NCI-H524 treated with DMSO at 0.1 percent for 48 hours (cell line): Measurements from ENCODE around the gene FAU.
A peak's percentile ranks its signal among the peaks of the same experiment; 100 is the strongest.

Experiments
- DNase-seq: peaks from one replicate; lab custom pipeline; 2025; lab: John Stamatoyannopoulos, UW

Gene FAU

GRCh38 chr11:65078151-65078550 lies 43.8 kb downstream of the FAU start:
- no peak for DNase-seq

- peak; percentile 16 for DNase-seq
These were observed 44.5 kb downstream of the FAU start for GRCh38 chr11:65077451-65077850.

- no peak for DNase-seq
These were observed 49.3 kb downstream of the FAU start for GRCh38 chr11:65072631-65072966.

GRCh38 chr11:65071907-65072630 lies 49.9 kb downstream of the FAU start:
- DNase-seq = no peak
